Stimulated activated naive CD4-positive, alpha-beta T cell (primary cell): ENCODE results near the gene TBC1D2.

ENCODE experiments used
- DNase-seq, 6 experiments: peaks; one replicate each; lab custom pipeline; 2025; lab: John Stamatoyannopoulos, UW

The TBC1D2 gene

GRCh38 chr9:98236901-98237487 lies 18.5 kb downstream of the TBC1D2 start:
- no peak for DNase-seq

DNA sequence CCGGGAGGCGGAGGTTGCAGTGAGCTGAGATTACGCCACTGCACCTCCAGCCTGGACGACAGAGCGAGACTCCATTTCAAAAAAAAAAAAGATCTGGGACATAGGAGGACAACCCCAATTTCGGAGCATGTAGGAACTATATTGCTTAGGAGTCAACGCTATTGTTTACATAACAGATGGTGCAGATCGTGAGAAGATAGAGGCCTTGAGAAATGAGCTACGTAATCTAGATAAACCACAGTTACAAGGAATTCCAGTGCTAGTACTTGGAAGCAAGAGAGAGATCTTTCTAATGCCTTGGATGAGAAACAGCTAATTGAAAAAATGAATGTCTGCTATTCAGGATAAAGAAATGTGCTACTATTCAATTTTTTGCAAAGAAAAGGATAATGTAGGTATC lies 20.3 kb downstream of the TBC1D2 start:
- no peak for DNase-seq

GRCh38 chr9:98234245-98234825 lies 21.1 kb downstream of the TBC1D2 start:
- no peak for DNase-seq

DNA sequence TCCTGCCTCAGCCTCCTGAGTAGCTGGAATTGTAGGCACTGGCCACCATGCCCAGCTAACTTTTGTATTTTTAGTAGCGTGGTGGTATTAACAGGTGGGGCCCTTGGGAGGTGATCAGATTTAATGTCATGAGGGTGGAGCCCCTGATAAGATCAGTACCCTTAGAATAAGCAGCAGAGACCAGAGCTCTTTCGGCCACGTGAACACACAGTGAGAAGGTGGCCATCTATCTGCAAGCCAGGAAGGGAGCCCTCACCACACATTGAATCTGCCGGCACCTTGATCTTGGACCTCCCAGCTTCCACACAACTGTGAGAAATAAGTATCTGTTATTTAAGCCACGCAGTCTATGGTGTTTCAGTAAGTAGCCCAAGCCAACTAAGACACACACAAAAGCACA lies 22.5 kb downstream of the TBC1D2 start:
- DNase-seq: no peak

GRCh38 chr9:98231770-98232478 lies 23.5 kb downstream of the TBC1D2 start:
- no peak for DNase-seq

- no peak for DNase-seq
These were observed 24.7 kb downstream of the TBC1D2 start for GRCh38 chr9:98230789-98231188.

GRCh38 chr9:98230304-98230703 lies 25.1 kb downstream of the TBC1D2 start:
- no peak for DNase-seq

DNA sequence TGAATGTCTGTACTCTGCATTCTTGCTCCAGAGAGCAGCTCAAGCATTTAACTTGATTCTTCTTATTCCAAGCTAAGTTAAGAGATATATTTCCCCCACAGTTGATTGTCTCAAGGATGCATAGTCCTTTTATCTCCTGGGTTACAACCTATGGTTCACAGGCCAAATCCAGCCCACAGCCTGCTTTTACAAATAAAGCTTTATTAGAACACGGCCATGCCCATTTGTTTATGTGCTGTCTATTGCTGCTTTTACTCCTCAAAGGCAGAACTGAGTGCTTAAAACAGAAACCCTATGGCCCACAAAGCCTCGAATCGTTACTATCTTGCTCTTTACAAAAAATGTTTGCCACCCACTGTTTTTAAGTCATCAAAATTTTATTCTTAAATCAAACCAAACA lies 25.8 kb downstream of the TBC1D2 start:
- DNase-seq: no peak

GRCh38 chr9:98229090-98229395 lies 26.4 kb downstream of the TBC1D2 start:
- DNase-seq: no peak

- DNase-seq: no peak
These were observed 26.9 kb downstream of the TBC1D2 start for GRCh38 chr9:98228392-98229089.

- DNase-seq: no peak
These were observed 27.6 kb downstream of the TBC1D2 start for GRCh38 chr9:98227883-98228282.

DNA sequence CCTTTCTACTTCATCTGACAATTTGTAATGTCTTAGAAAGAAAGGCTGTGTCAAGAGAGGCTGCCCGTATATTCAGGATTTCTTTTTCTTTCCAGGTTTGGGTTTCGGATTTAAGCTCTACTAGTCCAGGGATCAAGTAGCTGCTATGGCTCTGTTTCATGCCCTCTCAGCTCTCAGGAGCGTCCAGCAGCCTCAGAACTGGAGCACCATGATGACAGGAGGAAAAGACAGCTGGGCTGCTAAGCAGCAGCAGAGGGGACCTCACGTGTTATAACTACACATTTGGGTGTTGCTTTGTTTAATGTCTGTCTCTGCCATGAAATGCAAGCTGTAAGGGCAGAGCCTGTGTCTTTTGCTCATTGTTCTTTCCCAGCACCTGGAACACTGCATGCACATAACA lies 28.5 kb downstream of the TBC1D2 start:
- DNase-seq: no peak

GRCh38 chr9:98226516-98226915 lies 28.9 kb downstream of the TBC1D2 start:
- no peak for DNase-seq

GRCh38 chr9:98225015-98225442 lies 30.4 kb downstream of the TBC1D2 start:
- DNase-seq: no peak

- no peak for DNase-seq
These were observed 32.4 kb downstream of the TBC1D2 start for GRCh38 chr9:98222885-98223691.

GRCh38 chr9:98220911-98221310 lies 34.5 kb downstream of the TBC1D2 start:
- DNase-seq: no peak

DNA sequence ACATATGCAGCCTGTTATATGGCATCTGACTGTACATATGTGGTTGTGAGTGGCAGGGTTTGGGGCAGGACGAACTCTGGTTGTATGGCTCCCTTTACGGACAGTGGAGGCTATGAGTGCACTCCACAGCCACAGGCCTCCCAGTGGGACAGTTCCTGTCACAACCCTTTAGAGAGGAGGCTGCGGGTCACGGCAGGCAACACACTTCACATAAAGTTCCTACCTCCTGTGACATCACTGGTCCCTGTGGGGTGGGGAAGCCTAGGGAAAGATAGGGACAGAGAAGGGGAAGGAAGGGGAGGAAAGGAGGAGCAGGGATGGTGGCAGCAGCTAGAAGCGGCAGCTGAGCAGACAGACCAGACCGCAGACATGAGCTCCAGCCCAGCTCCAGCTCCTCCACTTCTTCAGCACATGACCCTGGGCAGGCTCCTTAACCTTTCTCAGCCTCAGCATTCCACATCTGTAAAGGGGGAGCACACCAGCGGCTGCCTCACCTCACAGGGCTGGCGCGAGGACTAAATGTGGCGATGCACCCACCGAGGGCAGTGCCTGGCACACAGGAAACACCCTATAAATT lies 35.6 kb downstream of the TBC1D2 start:
- no peak for DNase-seq

- no peak for DNase-seq
These were observed 36.1 kb downstream of the TBC1D2 start for GRCh38 chr9:98219364-98219716.

- DNase-seq: no peak
These were observed 36.7 kb downstream of the TBC1D2 start for GRCh38 chr9:98218562-98219363.

DNA sequence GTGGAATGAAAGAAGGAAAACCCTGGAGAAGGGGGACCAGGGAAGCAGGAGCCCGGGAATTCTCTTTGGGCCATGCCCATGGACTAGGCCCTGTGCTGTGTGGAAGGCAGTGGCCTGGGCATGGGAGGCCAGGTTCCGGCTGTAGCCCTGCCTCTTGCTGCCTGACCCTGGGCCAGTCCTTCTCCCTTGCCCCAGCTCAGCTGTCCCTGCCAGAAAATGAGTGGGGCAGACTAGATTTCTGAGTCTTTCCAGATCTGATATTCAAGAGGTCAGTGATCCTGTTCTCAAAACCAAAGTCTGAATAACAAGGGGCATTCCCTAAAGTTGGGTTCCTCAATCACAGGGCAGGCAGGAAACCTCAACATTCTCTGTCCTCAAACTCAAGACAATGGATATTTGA lies 38.2 kb downstream of the TBC1D2 start:
- DNase-seq: no peak

DNA sequence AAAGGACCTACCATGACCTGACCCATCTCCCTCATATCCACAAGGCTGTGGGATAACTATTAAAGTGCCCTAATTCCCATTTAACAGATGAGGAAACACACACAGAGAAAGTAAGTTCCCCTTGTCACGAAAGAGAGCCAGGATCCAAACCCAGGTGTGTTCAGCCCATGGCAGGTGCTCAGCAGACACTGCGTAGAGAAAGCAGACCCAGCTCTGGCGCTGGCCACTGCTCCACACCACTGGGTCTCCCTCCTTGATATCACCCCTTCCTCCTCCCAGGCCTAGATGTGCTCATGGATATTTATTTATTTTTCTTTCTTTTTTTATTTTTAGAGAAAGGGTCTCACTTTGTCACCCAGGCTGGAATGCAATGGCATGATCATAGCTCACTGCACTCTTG lies 39.1 kb downstream of the TBC1D2 start:
- DNase-seq: no peak
